GM12878 (cell line): ENCODE measurements around the gene SLC38A3. TPM values are rescaled to one million over a fixed set of nuclear protein-coding genes. Genes with fewer than 3 reads are reported as not detected.

ENCODE experiments used
- ATAC-seq: fragments of 200-7000 bp; cut with Tn5 transposase; 3 replicates; pipeline ENCODE4 v1.9.1; 2020; ENCODE audit warnings: mild to moderate bottlenecking, moderate library complexity
- BruUV-seq: library from RNA; stranded (reverse); fragments of 400-500 nt; replicated peaks from 2 replicates; lab custom pipeline; 2021; lab: Mats Ljungman, UMichigan
- CTCF ChIA-PET: fragments of 300-600 bp; sonication (Branson Sonifier 250); formaldehyde crosslinking; extraction: SDS; loops from one replicate; lab custom pipeline; 2021; ENCODE audit warnings: inconsistent platforms; lab: Yijun Ruan, JAX
- POLR2A ChIA-PET: fragments of 350-600 bp; formaldehyde crosslinking; extraction: SDS; loops from one replicate; lab custom pipeline; 2021; ENCODE audit warnings: inconsistent platforms; lab: Charles Lee
- RAD21 ChIA-PET: fragments of 300-600 bp; sonication (Branson Sonifier 250); formaldehyde crosslinking; loops from one replicate; lab custom pipeline; 2023; ENCODE audit warnings: antibody characterized with exemption; ENCODE audit not compliant: unreplicated experiment; lab: Charles Lee
- SMC1A ChIA-PET: fragments of 300-600 bp; sonication (Branson Sonifier 250); formaldehyde crosslinking; loops from one replicate; lab custom pipeline; 2023; ENCODE audit not compliant: unreplicated experiment, uncharacterized antibody; lab: Charles Lee
- DNase-seq: peaks from one replicate; pipeline ENCODE4 v3.0.0-alpha.2; 2011; ENCODE audit warnings: low read depth, low spot score
- FAIRE-seq: peaks from 3 replicates; lab custom pipeline; 2011; peaks lifted over from hg19 to GRCh38; lab: Jason Lieb, UNC
- H2AFZ ChIP-seq: 2 replicates; pipeline ENCODE4 v1.6.0; 2011; ENCODE audit warnings: low read depth, low read length, control low read depth; ENCODE audit not compliant: control insufficient read depth
- H3K27ac ChIP-seq: 2 replicates; pipeline ENCODE4 v1.5.1; 2011; ENCODE audit warnings: control low read depth; ENCODE audit not compliant: control insufficient read depth, insufficient read depth
- H3K27me3 ChIP-seq, 2 experiments: replicated peaks in 1 of 2; 2 replicates each; pipeline versions ENCODE4 v1.6.0 to v1.6.1; 2011; ENCODE audit warnings: low read length in 1 of 2; ENCODE audit not compliant: control insufficient read depth in 2 of 2, insufficient read depth in 2 of 2
- H3K36me3 ChIP-seq, 2 experiments: 2 replicates each; pipeline ENCODE4 v1.5.1; 2011; ENCODE audit warnings: low read length in 1 of 2; ENCODE audit not compliant: control insufficient read depth in 2 of 2, insufficient read depth in 2 of 2
- H3K4me1 ChIP-seq: 2 replicates; pipeline ENCODE4 v1.6.1; 2011; ENCODE audit warnings: mild to moderate bottlenecking, low read length, moderate library complexity, mixed read lengths; ENCODE audit not compliant: control insufficient read depth, insufficient read depth
- H3K4me2 ChIP-seq: 2 replicates; pipeline ENCODE4 v1.6.0; 2011; ENCODE audit warnings: control low read depth; ENCODE audit not compliant: control insufficient read depth, insufficient read depth
- H3K4me3 ChIP-seq: fragments of 200-600 bp; sonication (generic); 2 replicates; pipeline ENCODE4 v1.5.1; 2016
- H3K79me2 ChIP-seq: 2 replicates; pipeline ENCODE4 v1.6.0; 2011; ENCODE audit warnings: low read length; ENCODE audit not compliant: control insufficient read depth, insufficient read depth
- H3K9ac ChIP-seq: 2 replicates; pipeline ENCODE4 v1.8.0; 2011; ENCODE audit warnings: low read length, control low read depth, mixed read lengths; ENCODE audit not compliant: control insufficient read depth, insufficient read depth
- H3K9me3 ChIP-seq: replicated peaks from 3 replicates; pipeline ENCODE4 v1.5.1; 2011; ENCODE audit warnings: mild to moderate bottlenecking, low read length; ENCODE audit not compliant: control insufficient read depth, insufficient read depth
- H4K20me1 ChIP-seq: 2 replicates; pipeline ENCODE4 v1.6.0; 2011; ENCODE audit not compliant: control insufficient read depth, insufficient read depth
- BHLHE40 ChIP-seq, 2 experiments: fragments of 450-650 bp in 1 of 2; IDR thresholded peaks; 2 replicates each; pipeline ENCODE4 v1.6.1; 2011 to 2017; ENCODE audit warnings: low read depth in 2 of 2, borderline replicate concordance in 1 of 2, improper control_type of control experiment in 1 of 2, low read length in 1 of 2, mild to moderate bottlenecking in 1 of 2
- BRCA1 ChIP-seq: IDR thresholded peaks from 2 replicates; pipeline ENCODE4 v1.6.1; 2011; ENCODE audit warnings: low read depth, low read length, improper control_type of control experiment
- EED ChIP-seq: sonication (generic); IDR thresholded peaks from 2 replicates; pipeline ENCODE4 v1.6.1; 2016; ENCODE audit warnings: antibody characterized with exemption, low read depth
- HDGF ChIP-seq: fragments of 450-650 bp; IDR thresholded peaks from 2 replicates; pipeline ENCODE4 v1.6.1; 2016; ENCODE audit warnings: antibody characterized with exemption
- IKZF1 ChIP-seq: fragments of 450-650 bp; conservative IDR thresholded peaks from 2 replicates; pipeline ENCODE4 v1.6.1; 2017; ENCODE audit warnings: antibody characterized with exemption, mild to moderate bottlenecking
- IKZF2 ChIP-seq, 2 experiments: fragments of 450-650 bp; IDR thresholded peaks; 2 replicates each; pipeline ENCODE4 v1.6.1; 2017; ENCODE audit warnings: mild to moderate bottlenecking in 2 of 2, moderate library complexity in 2 of 2
- IRF4 ChIP-seq: IDR thresholded peaks from 2 replicates; pipeline ENCODE4 v1.6.1; 2011; ENCODE audit warnings: low read depth, low read length
- KDM1A ChIP-seq: fragments of 200-600 bp; sonication (generic); IDR thresholded peaks from 2 replicates; pipeline ENCODE4 v1.6.1; 2016; ENCODE audit warnings: borderline replicate concordance
- KLF5 ChIP-seq: fragments of 450-650 bp; IDR thresholded peaks from 2 replicates; pipeline ENCODE4 v1.6.1; 2014; ENCODE audit warnings: mild to moderate bottlenecking; ENCODE audit not compliant: partially characterized antibody
- MTA3 ChIP-seq: IDR thresholded peaks from 2 replicates; pipeline ENCODE4 v1.6.1; 2012; ENCODE audit warnings: low read length, inconsistent platforms, borderline replicate concordance
- NR2F1 ChIP-seq: fragments of 450-650 bp; conservative IDR thresholded peaks from 2 replicates; pipeline ENCODE4 v1.6.1; 2017; ENCODE audit warnings: mild to moderate bottlenecking
- POLR2AphosphoS2 ChIP-seq: IDR thresholded peaks from 2 replicates; pipeline ENCODE4 v1.6.1; 2011; ENCODE audit warnings: low read depth, mild to moderate bottlenecking, low read length, improper control_type of control experiment, moderate library complexity
- RELA ChIP-seq: fragments of 450-650 bp; IDR thresholded peaks from 2 replicates; pipeline ENCODE4 v1.8.0; 2014; ENCODE audit warnings: borderline replicate concordance; ENCODE audit not compliant: partially characterized antibody
- SIN3A ChIP-seq: IDR thresholded peaks from 2 replicates; pipeline ENCODE4 v1.6.1; 2012; ENCODE audit warnings: low read depth, low read length, improper control_type of control experiment
- SREBF1 ChIP-seq: IDR thresholded peaks from 2 replicates; pipeline ENCODE4 v1.6.1; 2012; ENCODE audit warnings: mild to moderate bottlenecking, low read length
- TCF7 ChIP-seq: IDR thresholded peaks from 2 replicates; pipeline ENCODE4 v1.6.1; 2014; ENCODE audit warnings: antibody characterized with exemption, borderline replicate concordance
- WGBS: methylation state at CpG from one replicate; pipeline ENCODE4 v1.1.6; 2016; ENCODE audit warnings: low lambda C conversion rate; ENCODE audit not compliant: insufficient replicate concordance, insufficient coverage; ENCODE audit errors: missing lambda C conversion rate; 5-methylcytosine and 5-hydroxymethylcytosine counted together
- in situ Hi-C: fragments of 300-500 bp; cut with MboI; formaldehyde crosslinking; loops from 9 replicates; pipeline ENCODE4 v1.14.3; 2018; ENCODE audit warnings: mixed read lengths
- intact Hi-C: fragments of 100-400 bp; cut with micrococcal nuclease; formaldehyde crosslinking; loops from one replicate; pipeline ENCODE4 v1.14.2; 2022; ENCODE audit not compliant: unreplicated experiment
- polyA plus RNA-seq, 11 experiments: library from polyadenylated mRNA; depleted of rRNA in 4 of 11; unstranded in 6 of 11; stranded (reverse) in 5 of 11; fragments of >200 nt; fragmentation: Nextera tagmentation in 4 of 11; fragmentation: Illumina TruSeq in 1 of 11; extraction: Ambion mirVana in 4 of 11; extraction: Trizol in 1 of 11; gene quantifications; 1 replicate in 1 of 11; 2 replicates in 10 of 11; pipeline versions ENCODE4 v1.2.1 to v1.2.3, GENCODE V29; 2011 to 2016; ENCODE audit warnings: inconsistent platforms in 2 of 11, missing spikeins in 2 of 11, low read depth in 1 of 11
- total RNA-seq, 4 experiments: library from RNA; depleted of rRNA in 3 of 4; stranded (reverse); fragments of >200 nt in 3 of 4; fragmentation: Illumina TruSeq in 1 of 4; extraction: Trizol in 1 of 4; gene quantifications; 2 replicates each; pipeline versions ENCODE4 v1.2.1 to v1.2.3, GENCODE V29; 2013 to 2021

Gene SLC38A3
- total and polyA plus RNA-seq, 10 of the 15 experiments (the other 5 are each of a cell fraction or from before 2014, with no cell fraction given) = 0.14 TPM; not detected in 9

- in situ Hi-C loops = no loop called here
- intact Hi-C loops = no loop called here
- no peaks in the 10 kb centered on the region for H4K20me1 ChIP-seq
- ChIA-PET POLR2A (interaction anchor here (1.6 kb wide), 1 partner anchor 106 kb away, joined by 4 read pairs; no protein-coding TSS in a partner anchor), SMC1A (interaction anchor here (5.1 kb wide), 1 partner anchor 16 kb away, joined by 51 read pairs; no protein-coding TSS in a partner anchor), CTCF (interaction anchor here (0.5 to 7.4 kb wide), 5 partner anchors 13 to 44 kb away, joined by 3 to 149 read pairs (median 4); no protein-coding TSS in a partner anchor), RAD21 (interaction anchor here (1.0 to 5.4 kb wide), 3 partner anchors 13 to 106 kb away, joined by 3 to 73 read pairs (median 3); no protein-coding TSS in a partner anchor)
- WGBS = 70% methylated on average over 4 of the region's 4 CpGs
- H3K79me2 ChIP-seq = no peaks in the 10 kb centered on the region; the same call in 1 of the 2 replicates
- no peak for FAIRE-seq
- DNase-seq = no peak
- H3K4me3 ChIP-seq = no peak overlapping the region
- H3K4me1 ChIP-seq = peaks cover 28% of the 10 kb centered on the region
- no peak overlapping the region for H2AFZ ChIP-seq
- H3K4me2 ChIP-seq = no peak overlapping the region
- H3K27me3 ChIP-seq = no peaks in the 10 kb centered on the region
- TF ChIP-seq IKZF1 = no peak
- TF ChIP-seq NR2F1 = no peak
- TF ChIP-seq KDM1A = no peak
- TF ChIP-seq SIN3A = no peak
- no peak overlapping the region for H3K9ac ChIP-seq
- BruUV-seq = no TSS peak
- H3K27ac ChIP-seq = no peak overlapping the region
- H3K36me3 ChIP-seq = no peaks in the 10 kb centered on the region; a peak in 1 of 4 replicates
- ATAC-seq = no peak
- no peaks in the 10 kb centered on the region for H3K9me3 ChIP-seq
Observed at GRCh38 chr3:50230794-50231125, 25.7 kb downstream of the SLC38A3 start.

DNA sequence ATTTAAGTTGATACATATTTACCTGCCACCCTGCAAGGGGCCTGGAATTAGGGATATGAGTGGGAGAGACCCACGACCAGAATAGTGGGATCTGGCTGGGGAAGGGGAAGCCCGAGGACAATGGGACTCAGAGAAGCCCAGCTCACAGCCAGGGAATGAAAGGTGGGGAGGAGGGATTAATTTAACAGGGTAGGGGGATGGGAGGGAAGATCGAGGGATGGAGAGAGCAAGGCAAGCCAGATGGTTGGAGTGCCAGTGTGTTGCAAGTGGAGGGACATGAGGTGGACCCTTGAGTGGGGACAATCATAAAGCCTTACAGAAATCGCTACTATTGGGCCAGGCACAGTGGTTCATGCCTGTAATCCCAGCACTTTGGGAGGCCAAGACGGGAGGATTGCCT, 26.5 kb downstream of the SLC38A3 start:
- H3K27ac ChIP-seq = no peak overlapping the region
- no peak for FAIRE-seq

More for the DNA sequence above, 26.5 kb downstream of the SLC38A3 start:
- Histone ChIP-seq H3K4me3 (no peak overlapping the region), H3K27me3 (no peaks in the 10 kb centered on the region), H3K4me1 (peaks cover 25% of the 10 kb centered on the region), H3K36me3 (no peaks in the 10 kb centered on the region; a peak in 1 of 4 replicates), H4K20me1 (no peaks in the 10 kb centered on the region), H3K9ac (no peak overlapping the region), H3K9me3 (no peaks in the 10 kb centered on the region), H3K79me2 (peaks cover 6% of the 10 kb centered on the region), H2AFZ (no peak overlapping the region), H3K4me2 (no peak overlapping the region)
- POLR2A ChIA-PET = no interaction called here
- intact Hi-C loops = no loop called here
- TF ChIP-seq POLR2AphosphoS2 (no peak), NR2F1 (no peak), MTA3 (no peak), EED (no peak), IKZF2 (IDR thresholded peaks at IDR 0.05) (no peak), BRCA1 (no peak), HDGF (no peak), BHLHE40 (IDR thresholded peaks at IDR 0.05; ENCODE audit: borderline replicate concordance in 1 of 2, low read depth in 2 of 2, low read length in 1 of 2) (no peak), IRF4 (no peak), SREBF1 (no peak), RELA (no peak), KLF5 (no peak), TCF7 (no peak), KDM1A (no peak)
- in situ Hi-C loops = no loop called here
- DNase-seq (no peak), ATAC-seq (no peak)
- CTCF ChIA-PET = interaction anchor here (1.4 to 7.4 kb wide), 2 partner anchors 16 to 28 kb away, joined by 4 to 149 read pairs; no protein-coding TSS in a partner anchor
- 57% methylated on average over 5 of the region's 5 CpGs for WGBS
- BruUV-seq = no TSS peak
- RAD21 ChIA-PET = interaction anchor here (1.4 kb wide), 1 partner anchor 105 kb away, joined by 3 read pairs; no protein-coding TSS in a partner anchor
- SMC1A ChIA-PET = no interaction called here
